ENCODE measurements around the gene DDX43. TPM values are rescaled to one million over a fixed set of nuclear protein-coding genes. Genes with fewer than 3 reads are reported as not detected.

DDX43 gene
- total RNA-seq, 1 donor from 2014 or later: not detected

- Mint-ChIP-seq H3K27ac (no peak overlapping the region), H3K4me1 (no peaks in the 10 kb centered on the region), H3K27me3 (ENCODE audit: insufficient read depth, low read depth) (no peaks in the 10 kb centered on the region), H3K4me3 (no peak overlapping the region), H3K36me3 (no peaks in the 10 kb centered on the region), H3K9me3 (no peaks in the 10 kb centered on the region)
- Histone ChIP-seq H3K9me3 (ENCODE audit: low read depth) (no peaks in the 10 kb centered on the region), H3K4me3 (no peak overlapping the region), H3K9ac (no peak overlapping the region), H2AFZ (replicated peaks) (no peak overlapping the region), H3K4me2 (no peak overlapping the region), H3K27me3 (no peaks in the 10 kb centered on the region), H3F3A (ENCODE audit: low read depth) (no peaks in the 10 kb centered on the region), H3K4me1 (no peaks in the 10 kb centered on the region), H3K79me2 (ENCODE audit: low read depth) (no peaks in the 10 kb centered on the region), H4K20me1 (ENCODE audit: low read depth) (no peaks in the 10 kb centered on the region), H3K27ac (no peak overlapping the region), H3K36me3 (no peaks in the 10 kb centered on the region)
- TF ChIP-seq CTCF (IDR thresholded peaks at IDR 0.05) (no peak), EZH2phosphoT487 (IDR thresholded peaks at IDR 0.05) (no peak), EZH2 (IDR thresholded peaks at IDR 0.05) (no peak)
- DNase-seq (ENCODE audit: low spot score): no peak
Observed at GRCh38 chr6:73400656-73401055, 6.0 kb downstream of the DDX43 start.

DNA sequence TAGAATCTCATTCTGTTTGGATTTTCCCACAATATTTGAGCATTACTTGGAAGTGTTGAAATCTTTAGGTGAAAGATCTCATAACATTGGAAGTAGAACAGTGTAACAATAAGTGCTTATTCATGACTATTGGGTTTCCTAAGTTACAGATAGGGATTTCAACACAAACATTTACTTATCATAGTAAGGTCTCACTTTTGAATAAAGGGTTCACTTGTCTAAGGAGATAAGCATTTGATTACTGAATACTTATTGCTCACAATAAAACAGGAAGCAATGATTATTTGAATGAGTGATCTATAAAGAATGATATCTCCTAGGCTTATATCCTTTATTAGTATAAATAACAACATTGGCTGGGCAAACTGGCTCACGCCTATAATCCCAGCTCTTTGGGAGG lies 14.8 kb downstream of the DDX43 start:
- Mint-ChIP-seq H3K27me3 (ENCODE audit: insufficient read depth, low read depth) (peaks cover 2% of the 10 kb centered on the region), H3K9me3 (no peaks in the 10 kb centered on the region), H3K27ac (no peak overlapping the region), H3K36me3 (no peaks in the 10 kb centered on the region), H3K4me3 (no peak overlapping the region), H3K4me1 (no peaks in the 10 kb centered on the region)
- H3K4me2 ChIP-seq: no peak overlapping the region
- H4K20me1 ChIP-seq (ENCODE audit: low read depth): no peaks in the 10 kb centered on the region
- no peaks in the 10 kb centered on the region for H3K4me1 ChIP-seq
- no peak overlapping the region for H3K27ac ChIP-seq
- no peaks in the 10 kb centered on the region for H3K9me3 ChIP-seq (ENCODE audit: low read depth)
- H3K36me3 ChIP-seq: no peaks in the 10 kb centered on the region
- no peak overlapping the region for H2AFZ ChIP-seq (replicated peaks)
- DNase-seq (ENCODE audit: low spot score): no peak
- H3F3A ChIP-seq (ENCODE audit: low read depth): no peaks in the 10 kb centered on the region
- no peak overlapping the region for H3K4me3 ChIP-seq
- no peaks in the 10 kb centered on the region for H3K27me3 ChIP-seq
- no peaks in the 10 kb centered on the region for H3K79me2 ChIP-seq (ENCODE audit: low read depth)
- TF ChIP-seq EZH2phosphoT487 (IDR thresholded peaks at IDR 0.05) (no peak), CTCF (IDR thresholded peaks at IDR 0.05) (no peak), EZH2 (IDR thresholded peaks at IDR 0.05) (no peak)
- no peak overlapping the region for H3K9ac ChIP-seq

DNA sequence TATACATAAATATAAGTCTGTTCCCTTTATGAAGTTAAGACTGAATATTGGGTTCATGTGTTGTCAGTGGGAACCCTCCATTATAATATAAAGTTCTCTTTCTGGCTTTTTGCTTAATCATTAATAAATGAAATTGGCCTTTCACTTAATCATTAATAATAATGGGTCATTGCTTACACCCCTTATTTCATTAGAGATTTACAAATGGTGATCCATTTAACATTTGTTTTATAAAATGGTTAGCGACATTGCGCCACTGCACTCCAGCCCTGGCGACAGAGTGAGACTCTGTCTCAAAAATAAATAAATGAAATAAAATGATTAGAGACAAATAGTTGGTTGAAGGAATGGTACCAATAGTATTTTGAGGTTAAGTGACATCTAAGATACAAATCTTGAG lies 18.5 kb downstream of the DDX43 start:
- Histone ChIP-seq H3K4me3 (no peak overlapping the region), H3K4me2 (no peak overlapping the region), H3K79me2 (ENCODE audit: low read depth) (no peaks in the 10 kb centered on the region), H4K20me1 (ENCODE audit: low read depth) (no peaks in the 10 kb centered on the region), H3F3A (ENCODE audit: low read depth) (no peaks in the 10 kb centered on the region), H3K36me3 (no peaks in the 10 kb centered on the region), H2AFZ (replicated peaks) (no peak overlapping the region), H3K27me3 (no peaks in the 10 kb centered on the region), H3K9ac (no peak overlapping the region), H3K27ac (no peak overlapping the region), H3K4me1 (no peaks in the 10 kb centered on the region), H3K9me3 (ENCODE audit: low read depth) (no peaks in the 10 kb centered on the region)
- Mint-ChIP-seq H3K36me3 (no peaks in the 10 kb centered on the region), H3K4me3 (no peak overlapping the region), H3K27ac (no peak overlapping the region), H3K9me3 (no peaks in the 10 kb centered on the region), H3K27me3 (ENCODE audit: insufficient read depth, low read depth) (peaks cover 2% of the 10 kb centered on the region), H3K4me1 (no peaks in the 10 kb centered on the region)
- DNase-seq (ENCODE audit: low spot score): no peak
- TF ChIP-seq EZH2phosphoT487 (IDR thresholded peaks at IDR 0.05) (no peak), CTCF (IDR thresholded peaks at IDR 0.05) (no peak), EZH2 (IDR thresholded peaks at IDR 0.05) (no peak)
